ENCODE data around the gene VPS13A.

The VPS13A gene

DNA sequence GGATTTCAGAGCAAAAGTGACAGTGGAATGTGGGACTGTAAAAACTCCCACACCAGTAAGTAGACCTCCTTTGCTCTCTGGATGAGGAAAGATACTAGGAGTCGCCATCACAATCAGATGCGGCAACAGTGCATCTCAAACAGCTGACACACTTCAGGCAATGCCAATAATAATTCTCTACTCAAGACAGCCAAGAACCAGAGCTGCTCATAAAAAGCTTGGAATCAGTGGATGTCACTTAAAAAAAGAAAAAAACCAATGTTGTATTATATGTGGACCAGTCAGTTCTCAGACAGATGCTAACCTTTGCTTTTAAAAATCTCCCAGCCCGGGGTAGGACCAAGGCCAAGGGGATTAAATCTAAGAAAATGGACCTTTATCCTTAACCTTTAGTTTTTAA is 285.8 kb downstream of the VPS13A start:
- DNase-seq = no peak

DNA sequence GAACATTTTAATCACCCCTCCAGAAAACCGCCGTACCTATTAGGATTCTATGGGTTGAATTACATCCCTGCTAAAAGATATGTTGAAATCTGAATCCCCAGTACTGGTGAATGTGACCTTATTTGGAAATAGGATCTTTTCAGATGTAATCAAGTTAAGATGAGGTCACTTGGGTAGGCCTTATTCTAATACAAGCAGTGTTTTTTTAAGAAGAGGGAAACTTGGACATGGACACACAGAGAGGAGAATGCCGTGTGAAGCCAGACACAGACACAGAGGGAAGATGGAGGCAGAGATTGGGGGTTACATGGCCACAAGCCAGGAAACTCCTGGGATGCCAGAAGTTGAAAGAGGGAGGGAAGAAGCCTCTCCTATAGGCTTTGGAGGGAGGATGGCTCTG is 287.3 kb downstream of the VPS13A start:
- no peak for DNase-seq

DNA sequence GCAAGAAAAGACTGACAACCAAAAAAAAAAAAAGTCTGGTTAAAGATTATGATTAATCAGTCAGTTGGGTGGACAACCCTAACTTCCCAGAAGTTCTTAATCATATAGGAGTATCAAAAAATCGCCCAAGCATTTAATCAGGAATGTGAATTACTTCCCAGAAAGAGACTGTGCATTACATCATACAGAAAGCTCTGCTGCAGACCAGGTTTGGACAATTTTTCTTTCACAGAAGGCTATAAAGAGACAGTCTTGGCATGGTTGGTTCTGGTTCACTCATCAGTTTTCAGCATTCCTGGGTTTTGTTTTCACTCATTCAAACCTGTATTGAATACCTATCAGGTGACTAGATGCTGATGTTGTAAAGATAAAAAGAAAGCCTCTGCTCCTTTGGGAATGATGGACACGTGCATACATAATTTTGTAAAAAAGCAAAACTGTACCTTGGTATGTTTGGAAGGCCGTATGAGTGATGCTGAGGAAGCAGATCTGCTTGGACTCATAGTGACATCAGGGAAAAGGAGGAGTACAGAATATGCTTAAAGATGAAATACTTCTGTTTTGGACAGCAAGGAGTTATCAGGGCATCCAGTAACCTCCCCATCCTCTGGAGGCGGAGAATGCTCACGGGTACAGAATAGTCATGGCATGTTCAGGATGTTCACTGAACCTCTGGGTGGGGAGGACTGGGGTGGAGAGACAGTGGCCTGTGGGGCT is 292.3 kb downstream of the VPS13A start:
- no peak for DNase-seq

Data from activated naive CD4-positive, alpha-beta T cell treated with anti-CD3 and anti-CD28 coated beads, Interleukin-2, amount 50 U/mL, for 16 hours (primary cell).